ENCODE measurements around the gene DNAH6. TPM values are rescaled to one million over a fixed set of nuclear protein-coding genes. Genes with fewer than 3 reads are reported as not detected.

Gene DNAH6
- polyA plus RNA-seq, 3 donors: 0.04 TPM; not detected in 2

GRCh38 chr2:84674586-84674985, 158.3 kb downstream of the DNAH6 start:
- H3K27me3 Mint-ChIP-seq (ENCODE audit: low read depth in 3 of 3): peaks cover 0 to 3% (median 2%) of the 10 kb centered on the region in 3 donors
- no peak overlapping the region for H3K27ac Mint-ChIP-seq
- 92% methylated on average over 2 of the region's 5 CpGs for WGBS (ENCODE audit: insufficient coverage)
- H3K4me3 Mint-ChIP-seq: no peak overlapping the region
- H3K9me3 Mint-ChIP-seq: no peaks in the 10 kb centered on the region
- Histone ChIP-seq H3K4me3 (replicated peaks in 1 of 3; ENCODE audit: low read depth in 2 of 3, low read length in 3 of 3) (no peak overlapping the region), H3K79me2 (ENCODE audit: insufficient read depth, low read length) (no peaks in the 10 kb centered on the region), H3K27me3 (ENCODE audit: control insufficient read depth in 2 of 2, insufficient read depth in 2 of 2, low read length in 2 of 2) (no peaks in the 10 kb centered on the region), H3K36me3 (replicated peaks in 1 of 2; ENCODE audit: control insufficient read depth in 1 of 2, insufficient read depth in 2 of 2, low read length in 2 of 2) (no peaks in the 10 kb centered on the region), H3K27ac (ENCODE audit: low read depth in 1 of 2, low read length in 2 of 2) (no peak overlapping the region), H4K20me1 (ENCODE audit: insufficient read depth, low read length) (no peaks in the 10 kb centered on the region), H2AFZ (ENCODE audit: insufficient read depth, low read depth, low read length, poor library complexity, severe bottlenecking) (no peak overlapping the region), H3K9me3 (replicated peaks in 1 of 2; ENCODE audit: control insufficient read depth in 1 of 2, insufficient read depth in 1 of 2, low read length in 2 of 2) (no peaks in the 10 kb centered on the region), H3K4me2 (replicated peaks; ENCODE audit: extremely low read depth, low read length, poor library complexity, severe bottlenecking) (no peak overlapping the region), H3K9ac (ENCODE audit: insufficient read depth, low read length, poor library complexity, severe bottlenecking) (no peak overlapping the region), H3K4me1 (ENCODE audit: control insufficient read depth in 1 of 2, insufficient read depth in 2 of 2, low read length in 2 of 2) (no peaks in the 10 kb centered on the region)
- no peaks in the 10 kb centered on the region for H3K4me1 Mint-ChIP-seq
- DNase-seq: no peak
- TF ChIP-seq CTCF (IDR thresholded peaks at IDR 0.05): no peak
- no peaks in the 10 kb centered on the region for H3K36me3 Mint-ChIP-seq
- intact Hi-C loops (cut with micrococcal nuclease): no loop called here

- H3K4me1 ChIP-seq (ENCODE audit: control insufficient read depth in 1 of 2, insufficient read depth in 2 of 2, low read length in 2 of 2): no peaks in the 10 kb centered on the region
- no peak for DNase-seq
- Mint-ChIP-seq H3K4me3 (no peak overlapping the region), H3K4me1 (no peaks in the 10 kb centered on the region), H3K27me3 (ENCODE audit: low read depth in 3 of 3) (peaks cover 1 to 3% (median 2%) of the 10 kb centered on the region in 3 donors), H3K27ac (no peak overlapping the region), H3K36me3 (no peaks in the 10 kb centered on the region), H3K9me3 (no peaks in the 10 kb centered on the region)
- no peaks in the 10 kb centered on the region for H3K36me3 ChIP-seq (replicated peaks in 1 of 2; ENCODE audit: control insufficient read depth in 1 of 2, insufficient read depth in 2 of 2, low read length in 2 of 2)
- no peak overlapping the region for H3K27ac ChIP-seq (ENCODE audit: low read depth in 1 of 2, low read length in 2 of 2)
- no peaks in the 10 kb centered on the region for H3K9me3 ChIP-seq (replicated peaks in 1 of 2; ENCODE audit: control insufficient read depth in 1 of 2, insufficient read depth in 1 of 2, low read length in 2 of 2)
- no peaks in the 10 kb centered on the region for H3K27me3 ChIP-seq (ENCODE audit: control insufficient read depth in 2 of 2, insufficient read depth in 2 of 2, low read length in 2 of 2)
- H3K9ac ChIP-seq (ENCODE audit: insufficient read depth, low read length, poor library complexity, severe bottlenecking): no peak overlapping the region
- no peak overlapping the region for H2AFZ ChIP-seq (ENCODE audit: insufficient read depth, low read depth, low read length, poor library complexity, severe bottlenecking)
- H4K20me1 ChIP-seq (ENCODE audit: insufficient read depth, low read length): no peaks in the 10 kb centered on the region
- WGBS (ENCODE audit: insufficient coverage): no CpG with 5 or more reads among the region's 1 CpG
- intact Hi-C loops (cut with micrococcal nuclease): no loop called here
- no peaks in the 10 kb centered on the region for H3K79me2 ChIP-seq (ENCODE audit: insufficient read depth, low read length)
- H3K4me2 ChIP-seq (replicated peaks; ENCODE audit: extremely low read depth, low read length, poor library complexity, severe bottlenecking): no peak overlapping the region
- no peak for TF ChIP-seq CTCF (IDR thresholded peaks at IDR 0.05)
- no peak overlapping the region for H3K4me3 ChIP-seq (replicated peaks in 1 of 3; ENCODE audit: low read depth in 2 of 3, low read length in 3 of 3)
Observed at GRCh38 chr2:84676295-84676694, 160.0 kb downstream of the DNAH6 start.
